GM10266 (cell line): ENCODE data around the gene NEDD9.

Experiments used
- DNase-seq: peaks from one replicate; pipeline ENCODE4 v3.0.0; 2012; ENCODE audit errors: extremely low spot score
- TF ChIP-seq, protein P1 (sequence below): IDR thresholded peaks from 2 replicates; pipeline ENCODE4 v1.5.1; 2012; ENCODE audit warnings: mild to moderate bottlenecking, low read depth; ENCODE audit not compliant: control insufficient read depth, insufficient read depth; ENCODE audit errors: missing control alignments

The NEDD9 gene

DNA sequence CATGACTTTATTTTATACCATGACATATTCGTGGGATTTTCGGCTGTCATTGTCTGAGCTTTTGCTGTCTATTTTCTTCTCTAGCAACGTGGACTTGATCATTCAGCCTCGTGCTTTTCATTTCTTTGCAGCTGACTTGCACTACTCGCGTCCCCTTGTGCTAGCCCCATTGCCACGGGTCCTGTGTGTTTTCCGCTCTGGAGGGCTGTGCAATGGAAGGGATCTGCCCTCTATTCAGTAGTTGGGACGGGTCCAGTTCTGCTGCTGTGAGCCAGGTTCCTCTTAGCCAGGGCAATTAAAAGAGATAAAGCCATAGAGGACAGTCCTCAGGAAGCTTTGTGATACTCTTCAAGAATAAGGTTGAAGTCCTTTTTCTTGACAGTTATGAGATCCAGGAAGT, 17.6 kb downstream of the NEDD9 start:
- DNase-seq: no peak
- TF ChIP-seq, protein P1, sequence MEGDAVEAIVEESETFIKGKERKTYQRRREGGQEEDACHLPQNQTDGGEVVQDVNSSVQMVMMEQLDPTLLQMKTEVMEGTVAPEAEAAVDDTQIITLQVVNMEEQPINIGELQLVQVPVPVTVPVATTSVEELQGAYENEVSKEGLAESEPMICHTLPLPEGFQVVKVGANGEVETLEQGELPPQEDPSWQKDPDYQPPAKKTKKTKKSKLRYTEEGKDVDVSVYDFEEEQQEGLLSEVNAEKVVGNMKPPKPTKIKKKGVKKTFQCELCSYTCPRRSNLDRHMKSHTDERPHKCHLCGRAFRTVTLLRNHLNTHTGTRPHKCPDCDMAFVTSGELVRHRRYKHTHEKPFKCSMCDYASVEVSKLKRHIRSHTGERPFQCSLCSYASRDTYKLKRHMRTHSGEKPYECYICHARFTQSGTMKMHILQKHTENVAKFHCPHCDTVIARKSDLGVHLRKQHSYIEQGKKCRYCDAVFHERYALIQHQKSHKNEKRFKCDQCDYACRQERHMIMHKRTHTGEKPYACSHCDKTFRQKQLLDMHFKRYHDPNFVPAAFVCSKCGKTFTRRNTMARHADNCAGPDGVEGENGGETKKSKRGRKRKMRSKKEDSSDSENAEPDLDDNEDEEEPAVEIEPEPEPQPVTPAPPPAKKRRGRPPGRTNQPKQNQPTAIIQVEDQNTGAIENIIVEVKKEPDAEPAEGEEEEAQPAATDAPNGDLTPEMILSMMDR: no peak

DNA sequence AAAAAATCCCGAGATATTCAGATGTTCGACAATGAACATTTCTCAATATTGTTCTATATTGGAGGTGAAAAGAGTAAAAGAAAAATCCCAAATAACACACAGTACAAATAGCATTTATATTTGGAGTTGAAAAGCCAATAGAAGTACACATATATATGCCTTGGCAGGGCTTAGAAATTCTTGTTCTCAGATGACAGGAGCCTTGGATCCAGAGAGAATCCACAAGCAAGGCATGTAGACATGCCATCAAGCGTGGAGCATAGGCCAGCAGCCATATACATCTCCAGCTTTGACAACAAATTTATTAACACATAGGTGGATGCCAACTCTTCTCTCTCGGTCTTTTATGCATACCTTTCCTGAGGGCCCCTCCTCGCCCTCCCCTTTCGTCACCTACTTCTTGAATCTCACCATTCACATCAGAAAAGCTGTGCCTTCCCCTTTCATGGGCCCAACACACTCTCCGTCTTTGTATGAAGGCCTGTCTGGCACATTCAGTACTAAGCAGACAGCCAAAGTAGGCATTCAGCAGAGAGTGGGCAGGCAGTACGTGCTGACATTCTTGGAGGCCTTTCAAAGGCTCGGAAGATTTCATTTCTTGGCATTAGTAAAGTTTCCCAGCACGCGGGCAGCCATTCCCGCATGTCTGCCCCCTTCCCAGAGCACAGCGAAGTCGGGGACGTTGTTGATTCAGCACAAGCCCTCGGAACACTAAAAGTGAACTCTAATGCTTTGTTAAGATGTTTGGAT, 18.2 kb downstream of the NEDD9 start:
- TF ChIP-seq, protein P1: no peak

DNA sequence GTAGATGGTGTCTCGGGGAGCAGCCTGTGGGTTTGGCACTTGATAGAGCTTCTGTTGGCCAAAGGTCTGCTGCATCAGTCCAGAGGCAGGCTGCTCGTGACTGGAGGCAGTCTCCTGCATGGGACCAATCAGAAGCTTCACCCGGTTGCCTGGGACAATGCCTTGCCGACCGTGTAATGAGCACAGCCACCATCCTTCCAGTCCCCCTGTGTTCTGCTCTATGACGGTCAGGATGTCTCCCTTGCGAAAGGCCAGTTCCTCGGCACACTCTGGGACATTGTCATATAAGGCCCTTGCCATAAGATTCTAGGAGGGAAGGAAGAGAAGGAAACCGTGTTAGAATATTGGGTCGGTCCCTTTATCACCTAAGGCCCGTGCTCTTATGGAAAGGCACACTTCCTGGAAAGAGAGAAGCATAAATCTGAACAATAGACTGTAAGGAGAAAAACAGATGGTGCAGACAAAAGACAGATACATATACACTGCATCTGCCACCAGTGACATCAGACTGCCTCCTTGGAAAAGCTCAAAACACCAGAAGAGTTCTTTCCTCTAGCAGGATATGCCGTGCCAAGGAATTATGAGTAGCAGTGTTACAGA, 18.9 kb downstream of the NEDD9 start:
- DNase-seq: no peak
- TF ChIP-seq, protein P1: no peak

More for the DNA sequence above, 18.2 kb downstream of the NEDD9 start:
- DNase-seq: no peak

DNA sequence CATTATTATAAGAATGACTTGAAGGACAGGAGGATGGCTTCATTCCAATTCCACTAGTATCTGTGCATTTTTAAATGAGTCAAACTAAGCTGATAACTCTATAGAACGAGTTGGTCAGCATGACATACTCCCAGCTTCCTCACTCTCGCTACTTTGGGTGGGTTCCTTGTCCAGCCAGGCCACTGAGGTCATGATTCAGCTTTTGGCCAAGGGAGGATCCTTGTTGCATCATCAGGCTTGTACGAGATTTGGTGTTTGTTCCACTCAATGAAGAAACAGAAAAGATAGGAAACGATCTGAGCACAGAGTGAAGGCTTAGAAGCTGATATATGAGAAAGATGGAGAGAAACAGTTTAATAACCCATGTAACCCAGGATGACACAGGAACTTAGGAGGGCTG, 19.8 kb downstream of the NEDD9 start:
- DNase-seq: no peak
- TF ChIP-seq, protein P1: no peak

- TF ChIP-seq, protein P1: no peak
- no peak for DNase-seq
Measured at GRCh38 chr6:11211254-11211653, 21.2 kb downstream of the NEDD9 start.

- TF ChIP-seq, protein P1: no peak
Measured at GRCh38 chr6:11210386-11211138, 21.9 kb downstream of the NEDD9 start.

More at GRCh38 chr6:11210386-11211138, 21.9 kb downstream of the NEDD9 start:
- no peak for DNase-seq
